Measurements from ENCODE around the gene TEX22.

Gene TEX22

DNA sequence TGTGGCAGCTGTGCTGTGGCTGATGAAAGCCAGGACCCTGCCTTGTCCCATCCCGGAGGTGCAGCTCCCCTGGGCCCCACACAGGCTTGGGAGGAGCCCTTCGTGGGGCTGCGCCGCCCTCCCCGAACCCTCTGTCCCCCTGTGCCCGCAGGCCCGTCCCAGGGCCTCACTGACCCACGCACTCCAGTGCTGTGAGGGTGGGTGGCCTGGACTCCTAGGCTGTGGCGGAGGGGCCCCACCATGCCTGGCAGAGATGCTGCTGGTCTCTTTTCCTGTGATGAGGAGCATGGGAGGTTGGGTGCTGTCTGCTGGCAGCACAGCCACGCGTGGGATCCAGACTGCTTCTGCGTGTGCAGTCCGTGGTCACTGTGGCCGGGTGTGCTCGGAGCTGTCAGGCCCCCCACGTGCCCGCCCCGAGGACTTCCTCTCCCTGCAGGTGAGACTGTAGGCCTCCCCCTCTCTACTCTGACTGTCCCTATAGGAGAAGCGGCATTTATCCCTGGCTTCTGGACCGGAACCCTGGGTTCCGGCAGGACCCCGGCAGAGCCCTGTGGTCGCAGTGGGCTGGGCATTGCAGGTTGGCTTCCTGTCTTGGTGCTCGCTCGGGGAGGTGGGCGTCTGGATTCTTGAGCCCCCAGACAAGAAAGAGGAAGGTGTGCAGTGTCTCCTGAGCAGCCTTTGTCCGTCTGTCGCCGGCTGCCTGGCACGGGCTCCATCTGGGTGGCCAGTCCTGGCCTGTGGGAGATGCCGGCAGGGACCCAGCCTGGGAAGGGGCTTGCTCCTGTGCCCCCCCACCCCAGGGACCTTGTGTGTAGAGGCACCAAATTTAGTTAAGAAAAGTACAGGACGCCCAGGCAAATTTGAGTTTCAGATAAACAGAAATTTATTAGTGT lies 23.6 kb downstream of the TEX22 start:
- Histone ChIP-seq H3K9me3 (ENCODE audit: control insufficient read depth, insufficient read depth, low read length) (no peaks in the 10 kb centered on the region), H3K4me1 (ENCODE audit: control insufficient read depth, low read length) (peaks cover 27% of the 10 kb centered on the region), H3K9me2 (replicated peaks; ENCODE audit: control insufficient read depth, low read length) (no peaks in the 10 kb centered on the region), H3K27me3 (ENCODE audit: control insufficient read depth, low read length) (peaks cover 6% of the 10 kb centered on the region; the same call in 1 of the 2 replicates), H3K79me2 (ENCODE audit: control insufficient read depth, low read length) (peaks cover 72% of the 10 kb centered on the region), H4K20me1 (ENCODE audit: control insufficient read depth, insufficient read depth, low read depth, low read length) (peaks cover 12% of the 10 kb centered on the region; the same call in 1 of the 2 replicates), H3K36me3 (ENCODE audit: control insufficient read depth, low read length) (peaks cover 52% of the 10 kb centered on the region), H3K4me2 (ENCODE audit: low read length) (peak overlapping the region; percentile 94), H3K27ac (ENCODE audit: low read depth, low read length) (no peak overlapping the region), H3F3A (ENCODE audit: control insufficient read depth, insufficient read depth) (no peaks in the 10 kb centered on the region), H3K4me3 (ENCODE audit: low read length) (peak overlapping the region; percentile 77)
- no peak for TF ChIP-seq CTCF (IDR thresholded peaks at IDR 0.05; ENCODE audit: low read depth, low read length, poor library complexity, severe bottlenecking)
- TF ChIP-seq EZH2phosphoT487 (IDR thresholded peaks at IDR 0.05; ENCODE audit: borderline replicate concordance, low read length): no peak

DNA sequence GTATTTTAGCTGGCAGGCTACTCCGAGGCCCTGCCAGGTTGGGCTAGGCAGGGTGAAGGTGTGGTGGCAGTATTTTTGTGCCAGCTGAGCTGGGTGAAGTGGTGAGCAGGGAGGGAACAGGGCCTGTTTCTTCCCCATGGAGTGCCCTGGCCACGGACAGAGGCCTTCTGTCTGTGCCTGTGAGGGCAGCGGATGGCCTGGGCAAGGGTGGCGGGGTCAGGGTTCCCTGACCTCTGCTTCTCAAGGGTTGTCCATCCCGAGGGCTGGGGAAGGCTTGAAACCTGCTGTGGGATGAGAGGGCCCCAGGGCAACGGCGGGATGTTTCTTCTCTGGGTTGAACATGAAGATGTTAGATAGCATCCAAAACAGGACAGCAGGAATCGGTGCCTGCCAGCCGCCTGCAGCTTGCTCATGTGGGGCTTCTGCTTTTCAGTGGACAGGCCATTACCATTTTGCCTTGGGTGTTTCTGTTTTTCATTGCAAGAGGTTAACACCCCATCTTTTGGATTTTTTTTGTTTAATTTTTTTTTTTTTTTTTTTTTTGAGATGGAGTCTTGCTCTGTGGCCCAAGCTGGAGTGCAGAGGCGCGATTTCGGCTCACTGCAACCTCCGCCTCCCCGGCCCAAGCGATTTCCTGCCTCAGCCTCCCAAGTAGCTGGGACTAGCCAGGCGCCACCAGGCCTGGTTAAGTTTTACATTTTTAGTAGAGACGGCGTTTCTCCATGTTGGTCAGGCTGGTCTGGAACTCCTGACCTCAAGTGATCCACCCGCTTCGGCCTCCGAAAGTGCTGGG lies 24.6 kb downstream of the TEX22 start:
- H3K79me2 ChIP-seq (ENCODE audit: control insufficient read depth, low read length): peaks cover 82% of the 10 kb centered on the region
- peaks cover 56% of the 10 kb centered on the region for H3K36me3 ChIP-seq (ENCODE audit: control insufficient read depth, low read length)
- H3K4me2 ChIP-seq (ENCODE audit: low read length): peak overlapping the region; percentile 94
- H4K20me1 ChIP-seq (ENCODE audit: control insufficient read depth, insufficient read depth, low read depth, low read length): peaks cover 12% of the 10 kb centered on the region; the same call in 1 of the 2 replicates
- H3K9me3 ChIP-seq (ENCODE audit: control insufficient read depth, insufficient read depth, low read length): no peaks in the 10 kb centered on the region
- peaks cover 6% of the 10 kb centered on the region; the same call in 1 of the 2 replicates for H3K27me3 ChIP-seq (ENCODE audit: control insufficient read depth, low read length)
- no peak for TF ChIP-seq EZH2phosphoT487 (IDR thresholded peaks at IDR 0.05; ENCODE audit: borderline replicate concordance, low read length)
- H3F3A ChIP-seq (ENCODE audit: control insufficient read depth, insufficient read depth): no peaks in the 10 kb centered on the region
- peaks cover 27% of the 10 kb centered on the region for H3K4me1 ChIP-seq (ENCODE audit: control insufficient read depth, low read length)
- H3K27ac ChIP-seq (ENCODE audit: low read depth, low read length): no peak overlapping the region
- no peaks in the 10 kb centered on the region for H3K9me2 ChIP-seq (replicated peaks; ENCODE audit: control insufficient read depth, low read length)
- H3K4me3 ChIP-seq (ENCODE audit: low read length): peak overlapping the region; percentile 77; the same call in 1 of the 2 replicates

GRCh38 chr14:105423488-105424195 lies 25.3 kb downstream of the TEX22 start:
- H3K4me1 ChIP-seq (ENCODE audit: control insufficient read depth, low read length): peaks cover 27% of the 10 kb centered on the region
- H3K4me3 ChIP-seq (ENCODE audit: low read length): no peak overlapping the region
- no peak overlapping the region for H3K27ac ChIP-seq (ENCODE audit: low read depth, low read length)
- peaks cover 89% of the 10 kb centered on the region for H3K79me2 ChIP-seq (ENCODE audit: control insufficient read depth, low read length)
- TF ChIP-seq EZH2phosphoT487 (IDR thresholded peaks at IDR 0.05; ENCODE audit: borderline replicate concordance, low read length) (no peak), CTCF (IDR thresholded peaks at IDR 0.05; ENCODE audit: low read depth, low read length, poor library complexity, severe bottlenecking) (no peak)
- no peaks in the 10 kb centered on the region for H3F3A ChIP-seq (ENCODE audit: control insufficient read depth, insufficient read depth)
- no peaks in the 10 kb centered on the region for H3K9me2 ChIP-seq (replicated peaks; ENCODE audit: control insufficient read depth, low read length)
- peaks cover 62% of the 10 kb centered on the region for H3K36me3 ChIP-seq (ENCODE audit: control insufficient read depth, low read length)
- no peaks in the 10 kb centered on the region for H3K9me3 ChIP-seq (ENCODE audit: control insufficient read depth, insufficient read depth, low read length)
- H3K27me3 ChIP-seq (ENCODE audit: control insufficient read depth, low read length): peaks cover 6% of the 10 kb centered on the region; the same call in 1 of the 2 replicates
- H3K4me2 ChIP-seq (ENCODE audit: low read length): no peak overlapping the region
- H4K20me1 ChIP-seq (ENCODE audit: control insufficient read depth, insufficient read depth, low read depth, low read length): peaks cover 12% of the 10 kb centered on the region; the same call in 1 of the 2 replicates
